AG20443 (cell line): ENCODE data around the gene ADD3.

Experiments
- DNase-seq: peaks from one replicate; pipeline ENCODE4 v3.0.0; 2012; ENCODE audit warnings: low spot score, mixed read lengths

The ADD3 gene

GRCh38 chr10:110176141-110177030 is 168.6 kb downstream of the ADD3 start:
- DNase-seq, result no peak

- DNase-seq, result no peak
Observed at GRCh38 chr10:110179220-110179619, 171.4 kb downstream of the ADD3 start.

GRCh38 chr10:110181451-110181850 is 173.7 kb downstream of the ADD3 start:
- no peak for DNase-seq

GRCh38 chr10:110181911-110182310 is 174.1 kb downstream of the ADD3 start:
- DNase-seq, result no peak

- DNase-seq, result no peak
Observed at GRCh38 chr10:110184398-110184797, 176.6 kb downstream of the ADD3 start.
